HL-60 (cell line): ENCODE data around the gene CASP8AP2.

Experiments
- GABPA ChIP-seq: IDR thresholded peaks from 2 replicates; pipeline ENCODE4 v1.6.1; 2012; ENCODE audit warnings: low read depth
- POLR2AphosphoS5 ChIP-seq: IDR thresholded peaks from 2 replicates; pipeline ENCODE4 v1.6.1; 2012; ENCODE audit warnings: low read depth
- SPI1 ChIP-seq: IDR thresholded peaks from 2 replicates; pipeline ENCODE4 v1.6.1; 2012; ENCODE audit warnings: low read depth, mild to moderate bottlenecking, borderline replicate concordance
- TF ChIP-seq, protein P1 (sequence below): IDR thresholded peaks from one replicate; pipeline ENCODE4 v1.5.1; 2011; ENCODE audit warnings: low read length, control low read depth, inconsistent platforms; ENCODE audit not compliant: insufficient read depth
- TF ChIP-seq, protein P2 (sequence below): IDR thresholded peaks from 2 replicates; pipeline ENCODE4 v1.6.1; 2012; ENCODE audit warnings: low read depth; ENCODE audit not compliant: insufficient replicate concordance

DNA sequence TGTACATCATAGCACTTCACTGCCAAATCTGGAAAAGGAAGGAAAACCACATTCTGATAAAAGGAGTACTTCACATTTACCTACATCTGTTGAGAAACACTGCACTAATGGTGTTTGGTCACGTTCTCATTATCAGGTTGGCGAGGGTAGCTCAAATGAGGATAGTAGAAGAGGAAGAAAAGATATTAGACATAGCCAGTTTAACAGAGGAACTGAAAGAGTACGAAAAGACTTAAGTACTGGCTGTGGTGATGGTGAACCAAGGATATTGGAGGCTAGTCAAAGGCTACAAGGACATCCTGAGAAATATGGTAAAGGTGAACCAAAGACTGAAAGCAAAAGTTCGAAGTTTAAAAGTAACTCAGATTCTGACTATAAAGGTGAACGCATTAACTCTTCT, 32.6 kb downstream of the CASP8AP2 start:
- TF ChIP-seq, protein P1, sequence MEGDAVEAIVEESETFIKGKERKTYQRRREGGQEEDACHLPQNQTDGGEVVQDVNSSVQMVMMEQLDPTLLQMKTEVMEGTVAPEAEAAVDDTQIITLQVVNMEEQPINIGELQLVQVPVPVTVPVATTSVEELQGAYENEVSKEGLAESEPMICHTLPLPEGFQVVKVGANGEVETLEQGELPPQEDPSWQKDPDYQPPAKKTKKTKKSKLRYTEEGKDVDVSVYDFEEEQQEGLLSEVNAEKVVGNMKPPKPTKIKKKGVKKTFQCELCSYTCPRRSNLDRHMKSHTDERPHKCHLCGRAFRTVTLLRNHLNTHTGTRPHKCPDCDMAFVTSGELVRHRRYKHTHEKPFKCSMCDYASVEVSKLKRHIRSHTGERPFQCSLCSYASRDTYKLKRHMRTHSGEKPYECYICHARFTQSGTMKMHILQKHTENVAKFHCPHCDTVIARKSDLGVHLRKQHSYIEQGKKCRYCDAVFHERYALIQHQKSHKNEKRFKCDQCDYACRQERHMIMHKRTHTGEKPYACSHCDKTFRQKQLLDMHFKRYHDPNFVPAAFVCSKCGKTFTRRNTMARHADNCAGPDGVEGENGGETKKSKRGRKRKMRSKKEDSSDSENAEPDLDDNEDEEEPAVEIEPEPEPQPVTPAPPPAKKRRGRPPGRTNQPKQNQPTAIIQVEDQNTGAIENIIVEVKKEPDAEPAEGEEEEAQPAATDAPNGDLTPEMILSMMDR: no peak
- TF ChIP-seq GABPA (no peak), POLR2AphosphoS5 (no peak), SPI1 (no peak)
- TF ChIP-seq, protein P2, sequence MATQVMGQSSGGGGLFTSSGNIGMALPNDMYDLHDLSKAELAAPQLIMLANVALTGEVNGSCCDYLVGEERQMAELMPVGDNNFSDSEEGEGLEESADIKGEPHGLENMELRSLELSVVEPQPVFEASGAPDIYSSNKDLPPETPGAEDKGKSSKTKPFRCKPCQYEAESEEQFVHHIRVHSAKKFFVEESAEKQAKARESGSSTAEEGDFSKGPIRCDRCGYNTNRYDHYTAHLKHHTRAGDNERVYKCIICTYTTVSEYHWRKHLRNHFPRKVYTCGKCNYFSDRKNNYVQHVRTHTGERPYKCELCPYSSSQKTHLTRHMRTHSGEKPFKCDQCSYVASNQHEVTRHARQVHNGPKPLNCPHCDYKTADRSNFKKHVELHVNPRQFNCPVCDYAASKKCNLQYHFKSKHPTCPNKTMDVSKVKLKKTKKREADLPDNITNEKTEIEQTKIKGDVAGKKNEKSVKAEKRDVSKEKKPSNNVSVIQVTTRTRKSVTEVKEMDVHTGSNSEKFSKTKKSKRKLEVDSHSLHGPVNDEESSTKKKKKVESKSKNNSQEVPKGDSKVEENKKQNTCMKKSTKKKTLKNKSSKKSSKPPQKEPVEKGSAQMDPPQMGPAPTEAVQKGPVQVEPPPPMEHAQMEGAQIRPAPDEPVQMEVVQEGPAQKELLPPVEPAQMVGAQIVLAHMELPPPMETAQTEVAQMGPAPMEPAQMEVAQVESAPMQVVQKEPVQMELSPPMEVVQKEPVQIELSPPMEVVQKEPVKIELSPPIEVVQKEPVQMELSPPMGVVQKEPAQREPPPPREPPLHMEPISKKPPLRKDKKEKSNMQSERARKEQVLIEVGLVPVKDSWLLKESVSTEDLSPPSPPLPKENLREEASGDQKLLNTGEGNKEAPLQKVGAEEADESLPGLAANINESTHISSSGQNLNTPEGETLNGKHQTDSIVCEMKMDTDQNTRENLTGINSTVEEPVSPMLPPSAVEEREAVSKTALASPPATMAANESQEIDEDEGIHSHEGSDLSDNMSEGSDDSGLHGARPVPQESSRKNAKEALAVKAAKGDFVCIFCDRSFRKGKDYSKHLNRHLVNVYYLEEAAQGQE: no peak
